Esophagus muscularis mucosa (tissue), 4 donors: ENCODE measurements around the gene GAREM1. TPM values are rescaled to one million over a fixed set of nuclear protein-coding genes. Genes with fewer than 3 reads are reported as not detected.

Source experiments
- DNase-seq: peaks from one replicate; pipeline ENCODE4 v3.0.0-alpha.2; 2017; ENCODE audit errors: extremely low spot score
- H3K27ac ChIP-seq, 4 donors: fragments of 200-600 bp; sonication (generic); replicated peaks in 1 of 4; 1 replicate in 3 of 4; 2 replicates in 1 of 4; pipeline ENCODE4 v1.5.1; 2016 to 2019; ENCODE audit warnings: mild to moderate bottlenecking in 1 of 4
- H3K27me3 ChIP-seq, 4 donors: fragments of 200-600 bp; sonication (generic); one replicate each; pipeline versions ENCODE4 v1.5.1 to v1.6.0; 2016 to 2019
- H3K36me3 ChIP-seq, 4 donors: fragments of 200-600 bp; sonication (generic); one replicate each; pipeline ENCODE4 v1.5.1; 2016 to 2019
- H3K4me1 ChIP-seq, 4 donors: fragments of 200-600 bp; sonication (generic); one replicate each; pipeline ENCODE4 v1.5.1; 2016 to 2019
- H3K4me3 ChIP-seq, 4 donors: fragments of 200-600 bp; sonication (generic); 1 replicate in 2 of 4; 2 replicates in 2 of 4; pipeline ENCODE4 v1.5.1; 2016 to 2019; ENCODE audit warnings: mild to moderate bottlenecking in 4 of 4, moderate library complexity in 1 of 4
- H3K9me3 ChIP-seq, 4 donors: fragments of 200-600 bp; sonication (generic); 1 replicate in 3 of 4; 2 replicates in 1 of 4; pipeline ENCODE4 v1.5.1; 2016 to 2019
- EP300 ChIP-seq: sonication (generic); formaldehyde crosslinking; IDR thresholded peaks from one replicate; pipeline ENCODE4 v1.6.1; 2017; ENCODE audit warnings: antibody characterized with exemption
- POLR2A ChIP-seq: fragments of 450-650 bp; IDR thresholded peaks from one replicate; pipeline ENCODE4 v1.6.1; 2017; ENCODE audit warnings: antibody characterized with exemption, moderate library complexity, mild to moderate bottlenecking, low read depth
- POLR2AphosphoS5 ChIP-seq, 2 donors: sonication (generic); formaldehyde crosslinking; IDR thresholded peaks; one replicate each; pipeline ENCODE4 v1.6.1; 2017; ENCODE audit warnings: antibody characterized with exemption in 2 of 2
- WGBS: methylation state at CpG from one replicate; pipeline ENCODE4 v1.1.5; 2018; 5-methylcytosine and 5-hydroxymethylcytosine counted together
- intact Hi-C: fragments of 100-400 bp; cut with DNase I; formaldehyde crosslinking; loops from one replicate; pipeline ENCODE4 v1.15.1; 2023
- total RNA-seq, 4 donors: library from RNA; depleted of rRNA; stranded (reverse); fragments of >200 nt; gene quantifications; one replicate each; pipeline versions ENCODE4 v1.1.0 to v1.2.1, GENCODE V29; 2016
- TF ChIP-seq, protein P1 (sequence below), 3 experiments: fragments of 200-600 bp in 2 of 3; fragments of 450-650 bp in 1 of 3; sonication (generic) in 2 of 3; IDR thresholded peaks; one replicate each; pipeline ENCODE4 v1.5.1; 2017 to 2019; ENCODE audit warnings: antibody characterized with exemption in 3 of 3, mild to moderate bottlenecking in 2 of 3, moderate library complexity in 1 of 3

GAREM1 gene
- total RNA-seq, 4 donors from 2014 or later: 7.0 to 11.6 (median 9.8) TPM

DNA sequence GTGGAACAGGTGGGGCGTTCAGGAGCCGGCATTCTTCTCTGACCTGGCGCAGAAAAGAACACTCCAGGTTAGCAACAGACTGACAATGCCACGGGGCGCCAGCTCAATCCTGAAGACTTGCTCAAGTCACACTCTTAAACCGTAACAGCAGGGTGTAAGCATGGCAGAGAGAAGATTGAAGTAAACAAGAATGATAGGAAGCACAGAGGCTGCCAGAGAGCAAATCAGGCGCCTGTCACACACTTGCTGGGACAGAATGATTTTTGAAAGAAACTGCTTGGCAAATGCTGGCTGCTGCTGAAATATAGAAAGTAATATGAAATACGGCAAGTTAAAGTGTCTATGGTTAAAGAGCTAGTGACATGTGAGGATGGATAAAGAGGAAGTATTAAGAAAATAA lies 200.3 kb downstream of the GAREM1 start:
- 93% methylated on average over 8 of the region's 8 CpGs for WGBS
- intact Hi-C loops: loop anchor here (2.0 to 5.0 kb wide), 2 partner anchors 113 to 282 kb away; no protein-coding TSS in a partner anchor

DNA sequence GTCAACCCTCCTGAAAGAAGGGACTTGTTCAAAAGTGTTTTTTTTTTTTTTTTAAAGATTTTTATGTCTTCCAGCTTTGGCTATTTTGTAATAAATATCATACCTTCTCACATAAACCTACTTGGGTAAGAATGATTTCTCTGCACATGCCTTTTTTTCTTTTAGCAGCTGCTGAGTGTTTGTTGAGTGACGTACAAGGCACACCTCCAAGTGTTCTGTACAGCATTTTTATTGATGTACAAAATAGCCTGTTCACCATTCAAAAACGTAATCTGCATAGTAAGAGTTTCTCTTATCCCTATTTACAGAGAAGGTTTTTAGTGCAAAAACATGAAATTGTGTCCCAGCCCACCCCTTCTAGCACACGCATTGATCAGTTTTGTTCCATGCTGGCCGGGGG lies 203.2 kb downstream of the GAREM1 start:
- intact Hi-C loops: no loop called here
- WGBS: 95% methylated on average over 4 of the region's 4 CpGs

More for the DNA sequence above, 200.3 kb downstream of the GAREM1 start:
- Histone ChIP-seq H3K4me3 (no peak overlapping the region), H3K27ac (no peak overlapping the region), H3K4me1 (peaks cover 0 to 8% (median 3%) of the 10 kb centered on the region in 4 donors), H3K27me3 (no peaks in the 10 kb centered on the region), H3K9me3 (no peaks in the 10 kb centered on the region), H3K36me3 (peaks cover 20 to 44% (median 27%) of the 10 kb centered on the region in 4 donors)
- no peak for DNase-seq
- TF ChIP-seq, protein P1, sequence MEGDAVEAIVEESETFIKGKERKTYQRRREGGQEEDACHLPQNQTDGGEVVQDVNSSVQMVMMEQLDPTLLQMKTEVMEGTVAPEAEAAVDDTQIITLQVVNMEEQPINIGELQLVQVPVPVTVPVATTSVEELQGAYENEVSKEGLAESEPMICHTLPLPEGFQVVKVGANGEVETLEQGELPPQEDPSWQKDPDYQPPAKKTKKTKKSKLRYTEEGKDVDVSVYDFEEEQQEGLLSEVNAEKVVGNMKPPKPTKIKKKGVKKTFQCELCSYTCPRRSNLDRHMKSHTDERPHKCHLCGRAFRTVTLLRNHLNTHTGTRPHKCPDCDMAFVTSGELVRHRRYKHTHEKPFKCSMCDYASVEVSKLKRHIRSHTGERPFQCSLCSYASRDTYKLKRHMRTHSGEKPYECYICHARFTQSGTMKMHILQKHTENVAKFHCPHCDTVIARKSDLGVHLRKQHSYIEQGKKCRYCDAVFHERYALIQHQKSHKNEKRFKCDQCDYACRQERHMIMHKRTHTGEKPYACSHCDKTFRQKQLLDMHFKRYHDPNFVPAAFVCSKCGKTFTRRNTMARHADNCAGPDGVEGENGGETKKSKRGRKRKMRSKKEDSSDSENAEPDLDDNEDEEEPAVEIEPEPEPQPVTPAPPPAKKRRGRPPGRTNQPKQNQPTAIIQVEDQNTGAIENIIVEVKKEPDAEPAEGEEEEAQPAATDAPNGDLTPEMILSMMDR (IDR thresholded peaks at IDR 0.05): no peak
- TF ChIP-seq POLR2AphosphoS5 (IDR thresholded peaks at IDR 0.05) (no peak), POLR2A (no peak), EP300 (no peak)

DNA sequence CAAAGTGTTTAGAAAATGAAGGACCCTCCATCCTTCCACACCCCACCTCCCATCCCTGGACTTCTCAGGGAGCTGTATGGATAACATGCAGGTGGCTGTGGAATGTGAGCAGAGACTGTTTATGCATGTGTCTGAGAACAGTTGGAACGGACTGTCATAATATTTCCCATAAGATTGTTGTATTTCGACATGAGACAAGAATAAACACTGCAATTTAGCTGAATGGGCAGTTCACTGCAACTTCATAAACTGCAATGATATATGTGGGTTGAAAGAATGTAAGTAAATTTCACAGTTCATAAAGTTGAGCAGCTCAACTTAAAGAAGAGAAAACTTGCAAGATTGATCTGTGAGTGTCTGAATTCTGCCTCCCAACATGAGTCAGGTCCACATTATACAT lies 206.3 kb downstream of the GAREM1 start:
- intact Hi-C loops: no loop called here
- 79% methylated on average over 2 of the region's 2 CpGs for WGBS

More for the DNA sequence above, 203.2 kb downstream of the GAREM1 start:
- TF ChIP-seq EP300 (no peak), POLR2AphosphoS5 (IDR thresholded peaks at IDR 0.05) (no peak), POLR2A (no peak)
- TF ChIP-seq, protein P1 (IDR thresholded peaks at IDR 0.05): no peak
- no peaks in the 10 kb centered on the region for H3K9me3 ChIP-seq
- H3K4me1 ChIP-seq: peaks cover 0 to 8% (median 3%) of the 10 kb centered on the region in 4 donors
- H3K27ac ChIP-seq: no peak overlapping the region
- no peak overlapping the region for H3K4me3 ChIP-seq
- no peaks in the 10 kb centered on the region for H3K27me3 ChIP-seq
- no peak for DNase-seq
- H3K36me3 ChIP-seq: peaks cover 20 to 44% (median 27%) of the 10 kb centered on the region in 4 donors

DNA sequence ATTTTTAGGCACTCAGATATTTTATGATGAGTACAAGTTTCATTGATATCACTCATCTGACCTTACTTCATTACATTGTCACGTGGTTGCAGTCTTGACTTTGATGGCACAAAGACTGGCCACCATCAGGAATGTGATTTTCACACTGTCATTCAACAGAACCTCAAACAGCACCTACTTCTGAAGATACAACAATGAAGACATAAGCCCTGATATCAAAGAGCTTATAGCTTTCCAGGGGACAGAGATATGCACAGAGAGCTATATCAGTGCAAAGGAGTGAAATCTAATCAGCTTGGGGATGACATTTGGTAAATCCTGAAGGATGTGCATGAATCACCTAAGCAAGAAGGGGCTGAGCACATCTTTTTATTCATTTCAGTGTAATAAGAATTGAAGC lies 208.6 kb downstream of the GAREM1 start:
- Histone ChIP-seq H3K4me1 (no peaks in the 10 kb centered on the region), H3K9me3 (no peaks in the 10 kb centered on the region), H3K36me3 (peaks cover 0 to 9% (median 4%) of the 10 kb centered on the region in 4 donors), H3K4me3 (no peak overlapping the region), H3K27me3 (no peaks in the 10 kb centered on the region), H3K27ac (no peak overlapping the region)
- 92% methylated on average over 1 of the region's 1 CpG for WGBS
- TF ChIP-seq EP300 (no peak), POLR2A (no peak), POLR2AphosphoS5 (IDR thresholded peaks at IDR 0.05) (no peak)
- TF ChIP-seq, protein P1 (IDR thresholded peaks at IDR 0.05): no peak
- no peak for DNase-seq
- intact Hi-C loops: no loop called here

More for the DNA sequence above, 206.3 kb downstream of the GAREM1 start:
- Histone ChIP-seq H3K4me3 (no peak overlapping the region), H3K4me1 (no peaks in the 10 kb centered on the region), H3K27ac (no peak overlapping the region), H3K27me3 (no peaks in the 10 kb centered on the region), H3K36me3 (peaks cover 19 to 32% (median 20%) of the 10 kb centered on the region in 4 donors), H3K9me3 (no peaks in the 10 kb centered on the region)
- TF ChIP-seq EP300: no peak
- no peak for TF ChIP-seq POLR2A
- TF ChIP-seq, protein P1 (IDR thresholded peaks at IDR 0.05): no peak
- no peak for TF ChIP-seq POLR2AphosphoS5 (IDR thresholded peaks at IDR 0.05)
- no peak for DNase-seq

DNA sequence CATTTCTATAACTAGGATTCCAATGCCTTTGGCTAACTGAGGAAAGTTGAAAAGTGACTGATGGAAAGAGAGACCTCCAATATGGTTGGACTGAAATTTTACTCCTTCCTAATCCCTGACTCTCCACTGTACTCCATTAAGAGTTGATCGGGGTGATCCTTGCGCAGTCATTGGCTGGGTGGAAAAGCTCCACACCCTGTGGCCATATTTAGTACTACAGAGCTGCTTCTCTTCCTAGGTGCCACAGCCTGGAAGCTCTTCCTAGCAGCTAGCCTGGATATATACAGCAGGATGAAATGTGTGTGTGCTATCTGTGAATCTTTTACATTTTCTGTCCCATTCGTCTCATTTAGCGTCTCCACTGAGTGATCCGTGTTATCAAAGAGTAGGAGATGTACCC lies 209.7 kb downstream of the GAREM1 start:
- Histone ChIP-seq H3K27me3 (no peaks in the 10 kb centered on the region), H3K27ac (no peak overlapping the region), H3K4me1 (no peaks in the 10 kb centered on the region), H3K4me3 (no peak overlapping the region), H3K36me3 (no peaks in the 10 kb centered on the region), H3K9me3 (no peaks in the 10 kb centered on the region)
- no peak for DNase-seq
- TF ChIP-seq, protein P1 (IDR thresholded peaks at IDR 0.05): no peak
- TF ChIP-seq POLR2A (no peak), EP300 (no peak), POLR2AphosphoS5 (IDR thresholded peaks at IDR 0.05) (no peak)
- 98% methylated on average over 5 of the region's 5 CpGs for WGBS
- intact Hi-C loops: no loop called here
